T-helper 22 cell (primary cell): ENCODE results near the gene PABPC4L.
"Not testable (repeated sequence)": the region's sequence is repeated elsewhere in the genome, so short reads cannot be mapped to it uniquely, and the experiment has no call there.

Experiments used
- DNase-seq: peaks from one replicate; pipeline ENCODE4 v3.0.0-alpha.2; 2020; ENCODE audit warnings: low read depth

The PABPC4L gene

DNA sequence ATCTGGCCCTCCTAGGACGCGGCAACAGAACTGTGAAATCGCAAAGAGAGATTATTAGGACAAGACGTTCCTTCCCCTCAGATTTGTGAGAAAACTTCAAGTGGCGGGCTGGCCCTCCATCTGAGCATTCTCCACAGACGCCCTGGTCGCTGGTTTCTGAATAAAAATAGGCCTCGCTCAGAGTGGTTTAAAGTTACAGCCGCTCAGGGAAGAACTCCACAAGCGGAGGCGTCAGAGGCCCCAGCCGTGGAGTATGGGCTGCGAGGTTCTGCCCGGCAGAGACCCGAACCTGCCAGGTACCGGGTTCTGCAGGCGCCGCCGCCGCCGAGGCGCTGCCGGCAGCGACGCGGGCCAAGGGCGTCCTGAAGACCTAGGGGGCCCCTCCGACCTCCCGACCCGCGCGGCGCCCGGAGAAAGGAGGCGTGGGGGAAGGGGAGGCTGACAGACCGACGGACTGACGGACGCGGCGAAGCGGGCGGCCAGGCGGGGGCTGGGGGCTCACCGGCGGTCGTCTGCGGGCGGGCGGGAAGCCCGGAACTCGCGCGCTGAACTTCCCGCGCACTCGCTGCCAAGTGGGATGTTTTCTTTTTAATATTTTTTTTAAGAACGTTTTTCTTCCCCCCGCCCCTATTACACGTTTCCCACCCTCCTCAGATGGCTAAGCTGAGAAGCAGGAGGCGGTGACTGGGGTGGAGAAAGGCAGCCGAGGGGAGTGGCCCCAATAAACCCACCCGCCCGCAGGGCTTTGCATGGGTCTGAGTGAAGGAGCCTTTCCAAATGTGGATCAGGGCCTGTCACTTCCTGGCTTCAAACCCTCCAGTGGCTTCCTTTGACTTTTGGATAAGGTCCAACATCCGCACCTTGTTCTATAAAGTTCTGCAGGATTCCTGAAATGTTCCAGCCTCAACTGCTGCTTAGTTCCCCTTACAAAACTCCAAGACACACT is at the start of gene PABPC4L:
Gene PABPC4L, minus strand, starts transcription at position 574 of the 946 bp plus-strand sequence. CDS start 770 bp downstream, outside the sequence.
- no peak for DNase-seq

DNA sequence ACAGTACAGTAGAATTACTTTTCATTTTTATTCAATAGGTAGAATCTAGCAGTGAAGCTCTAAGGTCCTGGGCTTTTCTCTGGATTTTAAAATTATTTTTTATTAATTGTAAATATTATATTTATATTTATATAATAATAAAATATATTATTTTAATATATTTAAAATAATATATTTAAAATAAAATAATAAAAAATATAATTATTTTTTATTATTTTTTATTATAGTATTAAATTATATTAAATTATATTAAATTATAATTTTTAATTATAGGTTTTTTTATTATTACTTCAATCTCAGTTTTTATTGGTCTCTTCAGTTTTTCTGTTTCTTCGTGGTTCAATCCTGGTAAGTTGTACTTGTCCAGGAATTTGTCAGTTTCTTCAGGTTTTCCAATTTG is 49.7 kb upstream of the PABPC4L start:
- DNase-seq = no peak

DNA sequence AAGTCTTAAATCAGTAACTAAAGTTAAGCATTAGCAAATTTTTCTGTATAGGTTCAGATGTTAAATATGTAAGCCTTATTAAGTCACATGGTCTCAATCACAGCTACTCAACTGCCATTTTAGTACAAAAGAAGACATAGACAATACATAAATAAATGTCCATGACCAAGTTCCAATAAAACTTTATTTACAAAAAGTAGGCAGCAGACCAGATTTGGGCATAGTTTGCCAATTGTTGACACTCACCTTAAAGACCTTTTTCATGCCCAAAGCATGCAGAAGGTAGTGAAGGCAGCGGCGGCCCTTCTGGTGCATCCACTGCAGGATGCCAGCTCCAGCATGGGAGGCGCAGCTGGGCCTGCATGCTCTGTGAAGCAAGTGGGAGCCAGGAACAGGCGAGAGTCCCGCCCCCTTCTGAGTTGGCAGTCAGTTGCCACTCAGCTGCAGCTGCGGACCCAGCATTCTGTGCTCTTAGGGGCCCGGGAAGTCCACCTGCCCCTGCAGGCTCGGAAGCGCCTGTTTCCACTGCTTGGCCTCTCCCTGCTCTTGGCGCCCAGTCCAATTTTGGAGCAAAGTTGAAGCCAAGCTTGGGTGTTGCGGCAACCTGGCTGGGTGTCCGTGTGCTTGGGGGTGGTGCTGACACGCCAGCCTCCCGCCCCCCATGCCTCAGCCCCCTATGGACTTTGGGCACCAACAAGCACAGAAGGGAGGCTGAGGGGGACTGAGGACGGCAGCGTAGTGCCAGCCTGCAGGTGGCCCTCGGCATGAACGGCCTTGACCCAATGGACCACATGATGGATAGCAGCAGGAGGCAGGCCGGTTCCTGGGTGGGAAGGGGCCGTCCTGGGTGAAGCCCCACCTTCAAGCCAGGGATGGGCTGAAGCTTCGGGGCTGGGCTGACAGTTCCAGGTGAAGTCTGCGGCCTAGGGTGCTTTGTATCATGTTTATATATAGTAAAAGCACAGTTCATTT is 42.4 kb upstream of the PABPC4L start:
- DNase-seq = no peak

DNA sequence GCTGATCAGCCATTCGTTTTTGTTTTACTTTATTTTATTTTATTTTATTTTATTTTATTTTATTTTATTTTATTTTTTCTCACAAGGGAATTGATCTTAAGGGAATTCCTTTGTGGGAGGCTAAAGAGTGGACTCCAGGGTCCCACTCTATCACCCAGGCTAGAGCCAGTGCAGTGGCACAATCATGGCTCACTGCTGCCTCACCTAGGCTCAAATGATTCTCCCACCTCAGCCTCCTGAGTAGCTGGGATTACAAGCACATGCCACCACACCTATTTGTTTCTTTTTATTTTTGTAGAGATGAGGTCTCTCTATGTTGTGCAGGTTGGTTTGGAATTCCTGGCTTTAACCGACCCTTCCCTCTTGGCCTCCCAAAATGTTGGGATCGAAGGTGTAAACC is 17.5 kb upstream of the PABPC4L start:
- no peak for DNase-seq

DNA sequence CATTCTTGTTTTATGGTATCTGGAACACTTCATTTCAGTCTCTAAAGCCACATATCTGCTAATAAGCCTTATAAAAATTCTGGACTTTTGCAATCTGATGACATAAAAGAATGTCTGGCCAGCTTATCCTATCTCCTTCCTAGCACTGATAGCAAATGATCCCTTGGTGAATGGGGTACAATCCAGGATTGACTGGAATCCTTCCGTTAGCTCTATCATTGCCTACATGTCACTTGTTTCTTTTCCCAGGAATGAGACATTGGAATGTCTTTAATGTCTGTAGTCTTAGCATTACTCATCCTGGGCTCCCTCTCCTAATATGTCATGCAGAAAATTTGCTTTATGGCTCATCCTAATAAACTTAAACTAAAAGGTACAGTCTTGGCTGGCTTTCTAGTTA is 14.8 kb upstream of the PABPC4L start:
- DNase-seq = no peak

DNA sequence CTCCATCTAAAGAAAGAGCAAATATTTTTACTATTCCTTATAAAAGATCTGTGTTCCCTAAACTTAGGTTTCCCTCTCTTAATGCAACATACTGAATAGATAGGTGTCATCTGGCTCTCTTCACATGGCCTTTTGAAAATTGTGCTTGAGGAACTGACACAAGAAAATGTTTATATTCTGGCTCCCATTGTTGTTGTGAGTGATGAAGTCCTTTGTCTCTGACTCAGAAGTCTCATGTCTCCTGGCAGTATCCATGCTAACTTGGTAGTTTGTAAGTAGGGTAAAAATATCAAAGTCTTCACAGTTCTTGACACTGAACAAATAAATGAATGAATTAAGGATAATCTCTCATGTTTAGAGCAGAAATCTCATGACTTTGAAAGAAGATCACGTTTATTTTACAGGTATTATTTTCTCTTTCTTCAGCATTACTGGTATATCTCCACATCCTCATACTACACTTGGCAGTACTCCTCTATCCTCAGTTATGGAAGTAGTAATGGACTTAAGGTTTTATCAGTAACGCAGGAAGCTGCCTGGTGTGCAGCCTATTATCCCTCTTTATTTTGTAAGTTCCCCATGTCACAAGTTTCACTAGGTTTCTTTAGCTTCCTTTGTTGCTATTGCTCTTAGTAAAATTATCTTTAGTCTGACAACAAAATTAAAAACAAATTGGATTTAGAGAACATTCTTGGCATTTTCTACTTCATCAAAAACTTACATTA is 14.2 kb upstream of the PABPC4L start:
- DNase-seq = no peak

DNA sequence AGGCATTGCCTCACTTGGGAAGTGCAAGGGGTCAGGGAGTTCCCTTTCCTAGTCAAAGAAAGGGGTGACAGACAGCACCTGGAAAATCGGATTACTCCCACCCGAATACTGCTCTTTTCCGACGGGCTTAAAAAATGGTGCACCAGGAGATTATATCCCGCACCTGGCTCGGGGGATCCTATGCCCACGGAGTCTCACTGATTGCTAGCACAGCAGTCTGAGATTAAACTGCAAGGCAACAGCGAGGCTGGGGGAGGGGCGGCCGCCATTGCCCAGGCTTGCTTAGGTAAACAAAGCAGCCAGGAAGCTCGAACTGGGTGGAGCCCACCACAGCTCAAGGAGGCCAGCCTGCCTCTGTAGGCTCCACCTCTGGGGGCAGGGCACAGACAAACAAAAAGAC is 6.4 kb upstream of the PABPC4L start:
- DNase-seq = not testable (repeated sequence)

DNA sequence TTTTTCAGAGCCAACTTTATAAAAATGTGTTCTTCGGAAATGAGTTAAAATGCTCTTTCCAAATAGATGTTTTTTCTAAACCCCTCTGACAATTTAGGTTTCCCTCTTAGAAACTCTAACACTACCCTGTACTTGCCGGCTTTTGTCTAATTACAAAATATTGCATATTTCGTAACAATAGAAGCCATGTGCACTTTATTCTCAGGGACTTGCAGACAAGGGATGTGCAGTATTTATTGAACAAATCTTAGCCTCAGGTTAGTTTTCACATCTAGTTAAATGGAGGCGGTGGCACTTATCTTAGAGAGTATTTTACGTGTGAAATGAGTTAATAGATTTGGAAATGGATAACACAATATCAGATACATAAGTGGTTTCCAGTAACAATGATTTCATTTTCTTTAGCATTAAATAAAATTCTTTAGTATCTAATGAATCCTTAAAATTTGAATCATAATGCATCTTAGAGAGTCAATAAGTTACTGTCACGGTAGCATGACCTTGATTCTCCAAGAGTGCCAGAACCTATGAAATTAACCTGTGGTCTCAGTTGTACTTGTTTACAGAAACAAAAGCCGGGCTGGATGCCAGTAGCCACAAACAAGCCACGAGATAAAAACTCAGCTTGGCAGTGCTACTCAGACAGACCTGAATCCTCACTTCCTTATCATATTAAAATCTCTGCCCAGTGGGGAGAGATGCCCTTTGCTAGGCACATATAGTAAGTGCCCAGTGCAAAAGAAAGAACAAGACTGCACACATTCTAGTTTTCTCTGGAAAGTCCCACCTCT is 772 bp upstream of the PABPC4L start:
- DNase-seq = no peak

DNA sequence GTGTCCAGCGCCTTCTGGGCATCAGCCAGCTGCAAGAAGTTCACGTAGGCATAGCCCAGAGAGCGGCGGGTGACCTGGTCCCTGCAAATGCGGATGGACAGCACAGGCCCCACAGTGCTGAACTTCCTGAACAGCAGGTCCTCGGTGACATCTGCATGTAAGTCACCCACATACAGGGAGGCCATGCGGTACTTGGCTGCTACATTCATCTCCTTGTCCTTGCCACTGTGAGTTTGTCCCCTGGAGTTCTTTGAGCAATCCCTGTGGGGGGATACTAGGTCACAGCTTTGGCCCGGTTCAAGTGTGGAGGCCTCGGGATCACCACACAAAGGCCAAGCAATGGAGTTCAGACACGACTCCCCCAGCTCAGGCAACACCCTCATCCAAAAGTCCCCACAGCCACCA is 776 bp downstream of the PABPC4L start:
- DNase-seq = no peak

DNA sequence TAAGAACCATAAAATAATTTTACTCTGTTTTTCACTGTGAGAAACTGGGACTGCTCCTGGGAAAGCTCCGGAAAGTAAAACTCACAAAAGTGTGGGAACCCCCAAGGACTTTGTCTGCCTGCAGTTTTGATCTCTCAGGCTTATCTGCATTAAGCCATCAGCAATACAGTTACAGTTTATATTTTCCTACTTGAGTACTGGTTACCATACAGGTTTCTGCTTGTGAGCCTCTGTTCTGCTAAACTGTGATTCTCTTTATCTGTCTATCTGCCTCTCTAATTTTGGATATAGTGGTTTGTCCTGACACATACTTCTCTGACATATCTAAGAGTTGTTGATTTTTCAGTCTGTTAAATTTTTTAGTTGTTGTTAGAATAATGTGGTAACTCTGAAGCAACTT is 11.6 kb downstream of the PABPC4L start:
- no peak for DNase-seq

DNA sequence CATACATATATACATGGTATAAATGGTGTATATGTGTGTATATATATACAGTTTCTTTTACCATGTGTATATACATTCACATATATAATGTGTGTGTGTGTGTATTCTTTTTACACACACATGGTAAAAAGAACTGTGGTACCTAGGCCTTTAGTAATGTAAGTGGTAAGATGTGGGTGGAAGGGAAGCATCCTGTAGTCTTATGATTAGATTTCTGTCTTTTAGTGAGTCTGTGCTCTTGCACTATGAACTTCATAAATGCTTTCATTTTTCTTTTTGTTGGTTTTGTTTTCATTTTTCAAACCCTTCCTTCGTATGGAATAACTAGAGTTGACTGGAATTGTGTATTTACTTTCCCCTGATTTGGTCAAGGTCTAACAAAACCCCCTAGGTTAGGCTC is 12.1 kb downstream of the PABPC4L start:
- no peak for DNase-seq

DNA sequence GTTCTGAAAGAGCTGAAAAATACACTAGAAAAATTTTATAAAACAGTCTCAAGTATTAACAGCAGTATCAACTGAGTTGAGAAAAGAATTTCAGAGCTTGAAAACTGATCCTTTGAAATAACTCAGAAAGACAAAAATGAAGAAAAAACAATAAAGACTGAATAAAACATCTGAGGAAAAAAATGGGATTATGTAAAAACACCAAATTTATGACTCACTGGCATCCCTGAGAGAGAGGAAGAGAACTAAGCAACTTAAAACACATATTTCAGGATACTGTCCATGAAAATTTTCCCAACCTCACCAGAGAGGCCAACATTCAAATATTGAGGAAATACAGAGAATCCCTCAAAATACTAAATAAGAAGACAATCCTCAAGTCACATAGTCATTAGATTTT is 22.9 kb downstream of the PABPC4L start:
- DNase-seq = no peak

DNA sequence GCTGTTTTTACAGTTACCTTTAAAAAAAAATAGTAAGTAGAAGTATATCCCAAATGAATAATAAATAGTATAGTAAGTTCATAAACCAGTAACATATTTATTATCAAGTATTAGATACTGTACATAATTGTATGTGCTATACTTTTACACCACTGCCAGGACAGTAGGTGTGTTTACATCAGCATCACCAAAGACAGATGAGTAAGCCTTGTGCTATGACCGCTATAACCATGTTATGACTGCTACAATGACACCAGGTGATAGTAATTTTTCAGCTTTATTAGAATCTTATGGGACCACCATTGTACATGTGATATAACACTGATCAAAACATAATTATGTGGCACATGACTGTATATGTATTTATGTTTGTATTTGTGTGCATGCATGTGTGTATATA is 27.3 kb downstream of the PABPC4L start:
- no peak for DNase-seq

DNA sequence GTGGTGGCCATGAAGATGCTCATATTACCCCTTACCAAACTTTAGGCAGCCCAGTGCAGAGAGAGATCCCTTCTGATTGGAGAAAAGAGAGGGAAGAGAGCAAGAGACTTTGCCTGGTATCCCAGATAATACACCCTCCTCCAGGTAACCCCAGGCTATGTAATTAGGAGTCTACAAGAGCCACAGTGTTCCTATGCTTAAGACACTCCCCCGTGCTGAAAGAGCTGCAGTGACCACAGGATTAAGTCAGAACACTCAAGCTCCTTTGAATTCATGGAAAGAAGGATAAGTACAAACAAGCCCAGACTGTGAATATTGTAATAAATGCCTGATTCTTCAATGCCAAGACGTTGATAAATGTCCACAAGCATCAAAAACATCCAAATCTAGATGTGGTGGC is 41.4 kb downstream of the PABPC4L start:
- no peak for DNase-seq

DNA sequence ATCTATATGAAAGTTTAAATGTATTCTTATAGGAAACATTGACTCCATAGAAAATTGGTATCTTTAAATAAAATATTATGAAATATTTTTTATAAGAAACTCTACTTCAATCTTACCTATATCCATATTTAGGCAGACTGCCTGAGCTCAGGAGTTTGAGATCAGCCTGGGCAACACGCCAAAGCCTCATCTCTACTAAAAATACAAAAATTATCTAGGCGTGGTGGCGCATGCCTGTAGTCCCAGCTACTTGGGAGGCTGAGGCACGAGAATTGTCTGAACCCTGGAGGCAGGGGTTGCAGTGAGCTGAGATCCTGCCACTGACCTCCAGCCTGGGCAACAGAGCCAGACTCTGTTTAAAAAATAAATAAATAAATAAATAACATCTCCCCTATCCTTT is 47.5 kb downstream of the PABPC4L start:
- no peak for DNase-seq

DNA sequence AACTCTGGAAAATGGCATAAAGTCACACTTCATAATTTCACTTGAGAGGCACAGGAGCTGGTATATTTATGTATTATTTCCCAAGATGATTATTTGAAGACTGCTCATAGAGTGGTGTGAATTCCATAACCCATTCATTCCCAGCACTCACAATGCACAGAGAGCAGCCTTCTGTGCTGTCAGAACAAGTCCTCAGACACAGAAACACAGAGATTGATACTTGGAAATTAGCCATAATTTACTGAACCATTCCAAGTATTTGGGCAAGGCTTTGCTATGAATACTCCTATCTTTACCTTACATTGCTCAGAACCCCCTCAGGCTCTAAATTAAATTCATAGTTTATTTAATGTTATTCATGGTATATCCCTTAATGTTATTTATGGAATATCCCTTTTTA is 53.6 kb downstream of the PABPC4L start:
- DNase-seq = no peak
